Esophagus squamous epithelium (tissue), 4 donors: ENCODE results near the gene AUTS2.

ENCODE experiments used
- CTCF ChIP-seq, 6 experiments: fragments of 450-650 bp in 4 of 6; fragments of 200-600 bp in 2 of 6; sonication (generic) in 2 of 6; IDR thresholded peaks; one replicate each; pipeline ENCODE4 v1.5.1; 2016 to 2019; ENCODE audit warnings: antibody characterized with exemption in 6 of 6, mild to moderate bottlenecking in 4 of 6, moderate library complexity in 4 of 6
- POLR2A ChIP-seq, 4 donors: fragments of 450-650 bp; IDR thresholded peaks; one replicate each; pipeline ENCODE4 v1.6.1; 2017; ENCODE audit warnings: antibody characterized with exemption in 4 of 4, mild to moderate bottlenecking in 4 of 4, moderate library complexity in 3 of 4

GRCh38 chr7:69994218-69994617 lies 395.9 kb downstream of the AUTS2 start:
- TF ChIP-seq CTCF (IDR thresholded peaks at IDR 0.05) = no peak
- no peak for TF ChIP-seq POLR2A (IDR thresholded peaks at IDR 0.05)
